HFFc6 (cell line): ENCODE measurements around the gene TNXB. TPM values are rescaled to one million over a fixed set of nuclear protein-coding genes. Genes with fewer than 3 reads are reported as not detected.

Source experiments
- DNase-seq: peaks from one replicate; pipeline ENCODE4 v3.0.0-alpha.2; 2018
- H3K27ac Mint-ChIP-seq: 2 replicates; pipeline ENCODE4 v1.8.0; 2020; ENCODE audit warnings: mild to moderate bottlenecking, mixed read lengths
- H3K27me3 Mint-ChIP-seq: 2 replicates; pipeline ENCODE4 v1.8.0; 2021; ENCODE audit warnings: mild to moderate bottlenecking, moderate library complexity, mixed read lengths; ENCODE audit not compliant: insufficient read depth
- H3K36me3 Mint-ChIP-seq: 2 replicates; pipeline ENCODE4 v1.8.0; 2021; ENCODE audit warnings: low read depth, mixed read lengths
- H3K4me1 Mint-ChIP-seq: 2 replicates; pipeline ENCODE4 v1.8.0; 2020; ENCODE audit warnings: low read depth, mixed read lengths
- H3K4me3 Mint-ChIP-seq: 2 replicates; pipeline ENCODE4 v1.8.0; 2020; ENCODE audit warnings: mild to moderate bottlenecking, moderate library complexity, mixed read lengths
- H3K9me3 Mint-ChIP-seq: 2 replicates; pipeline ENCODE4 v1.8.0; 2020; ENCODE audit warnings: mild to moderate bottlenecking, mixed read lengths
- total RNA-seq, 6 experiments: library from RNA; stranded (reverse); fragmentation: NEBNext Ultra II Directional; extraction: Animal tissue kit (Norgen Biotek cat#: 25700); gene quantifications; 2 replicates in 1 of 6; 3 replicates in 5 of 6; pipeline ENCODE4 v1.2.3, GENCODE V29; 2021
- TF ChIP-seq, protein P1 (sequence below): fragments of 200-600 bp; sonication (generic); IDR thresholded peaks from 2 replicates; pipeline ENCODE4 v1.5.0; 2021; ENCODE audit warnings: antibody characterized with exemption, mild to moderate bottlenecking

The TNXB gene
- total RNA-seq, 6 experiments from 2014 or later, result 0.28 to 1.4 (median 0.83) TPM

DNA sequence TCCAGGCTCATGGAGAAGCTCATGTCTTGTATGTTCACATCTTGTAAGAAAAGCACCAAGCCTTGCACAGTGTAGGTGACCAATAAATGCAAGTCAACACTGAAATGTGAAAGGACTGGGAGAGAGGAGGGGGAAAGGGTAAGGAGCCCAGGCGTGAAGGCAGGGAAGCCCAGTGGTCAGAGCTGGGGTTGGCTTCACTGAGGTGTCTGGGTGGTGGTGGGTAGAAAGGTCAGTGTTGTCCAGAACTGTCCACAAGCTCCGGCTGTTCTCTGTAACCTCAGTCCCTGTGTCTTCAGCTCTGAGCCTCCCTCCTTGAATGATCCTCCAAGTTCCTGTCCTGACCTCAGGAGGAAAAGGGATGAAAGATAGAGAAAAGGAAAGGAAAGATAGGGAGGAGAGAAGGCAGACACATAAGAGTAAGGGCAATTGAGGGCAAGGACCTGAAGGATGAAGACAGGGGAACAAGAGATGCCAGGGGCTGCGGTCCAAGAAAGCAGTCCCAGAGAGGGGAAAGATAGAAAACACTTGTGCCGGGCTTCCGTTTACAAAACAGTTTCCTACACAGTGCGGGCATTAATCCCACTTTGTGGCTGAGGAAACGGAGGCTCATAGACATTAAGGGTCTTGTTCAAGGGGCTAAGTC lies 2.4 kb upstream of the TNXB start:
- H3K27me3 Mint-ChIP-seq, result peaks cover 7% of the 10 kb centered on the region
- TF ChIP-seq, protein P1, sequence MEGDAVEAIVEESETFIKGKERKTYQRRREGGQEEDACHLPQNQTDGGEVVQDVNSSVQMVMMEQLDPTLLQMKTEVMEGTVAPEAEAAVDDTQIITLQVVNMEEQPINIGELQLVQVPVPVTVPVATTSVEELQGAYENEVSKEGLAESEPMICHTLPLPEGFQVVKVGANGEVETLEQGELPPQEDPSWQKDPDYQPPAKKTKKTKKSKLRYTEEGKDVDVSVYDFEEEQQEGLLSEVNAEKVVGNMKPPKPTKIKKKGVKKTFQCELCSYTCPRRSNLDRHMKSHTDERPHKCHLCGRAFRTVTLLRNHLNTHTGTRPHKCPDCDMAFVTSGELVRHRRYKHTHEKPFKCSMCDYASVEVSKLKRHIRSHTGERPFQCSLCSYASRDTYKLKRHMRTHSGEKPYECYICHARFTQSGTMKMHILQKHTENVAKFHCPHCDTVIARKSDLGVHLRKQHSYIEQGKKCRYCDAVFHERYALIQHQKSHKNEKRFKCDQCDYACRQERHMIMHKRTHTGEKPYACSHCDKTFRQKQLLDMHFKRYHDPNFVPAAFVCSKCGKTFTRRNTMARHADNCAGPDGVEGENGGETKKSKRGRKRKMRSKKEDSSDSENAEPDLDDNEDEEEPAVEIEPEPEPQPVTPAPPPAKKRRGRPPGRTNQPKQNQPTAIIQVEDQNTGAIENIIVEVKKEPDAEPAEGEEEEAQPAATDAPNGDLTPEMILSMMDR, result no peak
- H3K4me1 Mint-ChIP-seq, result peaks cover 75% of the 10 kb centered on the region
- no peaks in the 10 kb centered on the region for H3K9me3 Mint-ChIP-seq
- H3K27ac Mint-ChIP-seq, result peak overlapping the region; percentile 58
- no peak for DNase-seq
- H3K36me3 Mint-ChIP-seq, result peaks cover 22% of the 10 kb centered on the region
- no peak overlapping the region for H3K4me3 Mint-ChIP-seq

GRCh38 chr6:32110632-32111031 lies 1.5 kb upstream of the TNXB start:
- Mint-ChIP-seq H3K4me1 (peaks cover 69% of the 10 kb centered on the region), H3K4me3 (no peak overlapping the region), H3K27ac (no peak overlapping the region), H3K9me3 (no peaks in the 10 kb centered on the region), H3K27me3 (peaks cover 7% of the 10 kb centered on the region), H3K36me3 (peaks cover 22% of the 10 kb centered on the region)
- DNase-seq, result no peak
- TF ChIP-seq, protein P1, result no peak

DNA sequence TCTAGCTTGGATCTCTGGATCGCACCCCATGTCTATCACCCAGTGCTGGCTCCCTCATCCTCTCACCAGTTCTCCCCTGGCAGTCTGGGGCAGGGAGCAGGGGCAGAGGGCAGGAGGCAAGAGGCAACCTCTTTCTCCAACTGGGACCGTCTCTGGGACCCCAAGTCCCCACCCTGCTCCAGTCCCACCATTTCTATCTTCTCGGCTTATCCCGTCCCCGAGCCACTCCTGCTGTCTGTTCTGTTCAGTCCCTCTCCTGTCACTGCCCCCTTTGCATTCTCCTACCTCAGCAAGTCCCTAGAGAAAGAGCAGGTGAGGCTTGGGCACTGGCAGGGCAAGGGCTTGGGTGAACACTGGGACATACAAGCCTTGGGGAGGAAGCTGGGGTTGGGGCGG lies 625 bp upstream of the TNXB start:
- no peak overlapping the region for H3K27ac Mint-ChIP-seq
- DNase-seq, result no peak
- peaks cover 60% of the 10 kb centered on the region for H3K4me1 Mint-ChIP-seq
- peaks cover 7% of the 10 kb centered on the region for H3K27me3 Mint-ChIP-seq
- H3K36me3 Mint-ChIP-seq, result peaks cover 22% of the 10 kb centered on the region
- H3K9me3 Mint-ChIP-seq, result no peaks in the 10 kb centered on the region
- TF ChIP-seq, protein P1, result no peak
- H3K4me3 Mint-ChIP-seq, result no peak overlapping the region

- Mint-ChIP-seq H3K9me3 (no peaks in the 10 kb centered on the region), H3K36me3 (peaks cover 21% of the 10 kb centered on the region), H3K4me3 (peak overlapping the region; percentile 72), H3K4me1 (peaks cover 50% of the 10 kb centered on the region), H3K27ac (peak overlapping the region; percentile 57; the same call in 1 of the 2 replicates), H3K27me3 (peaks cover 12% of the 10 kb centered on the region)
- no peak for DNase-seq
- TF ChIP-seq, protein P1, result no peak
Observed at GRCh38 chr6:32108727-32109113, 418 bp downstream of the TNXB start.

DNA sequence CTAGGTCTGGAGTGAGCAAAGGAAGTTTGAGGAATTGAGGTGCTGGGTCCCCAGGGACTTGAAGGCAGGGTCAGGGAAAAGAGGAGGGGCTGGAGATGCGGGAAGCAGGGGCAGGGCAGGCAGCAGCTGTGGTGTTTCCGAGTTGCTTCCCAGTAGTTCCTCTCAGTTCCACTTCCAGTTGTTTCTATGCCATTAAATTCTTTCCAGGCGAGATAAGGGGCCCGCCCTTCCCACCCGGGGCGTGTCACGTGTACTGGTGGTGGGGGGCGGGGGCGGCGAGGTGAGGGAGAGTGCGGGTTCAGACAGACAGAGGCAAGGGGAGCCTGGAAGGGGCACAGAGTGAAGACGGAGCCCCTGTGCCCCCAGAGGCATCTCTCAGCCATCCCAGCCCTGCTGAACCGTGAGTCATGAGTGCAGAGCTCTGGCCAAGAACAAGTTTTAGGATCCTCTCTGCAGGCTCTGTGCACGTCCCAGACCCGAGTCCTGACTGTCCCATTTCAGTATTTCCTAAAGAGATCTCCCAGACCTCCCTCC lies 977 bp downstream of the TNXB start:
- Mint-ChIP-seq H3K27me3 (peaks cover 16% of the 10 kb centered on the region), H3K4me1 (peaks cover 44% of the 10 kb centered on the region), H3K4me3 (peak overlapping the region; percentile 72), H3K27ac (peak overlapping the region; percentile 57), H3K36me3 (peaks cover 19% of the 10 kb centered on the region), H3K9me3 (no peaks in the 10 kb centered on the region)
- DNase-seq, result peak; percentile 29
- TF ChIP-seq, protein P1, result no peak
